ENCODE results near the gene RAB40B. TPM values are rescaled to one million over a fixed set of nuclear protein-coding genes. Genes with fewer than 3 reads are reported as not detected.

Gene RAB40B
- total and polyA plus RNA-seq, 2 of the 13 experiments (the other 11 are each of a cell fraction or from before 2014, with no cell fraction given), result 6.2 to 6.5 TPM

DNA sequence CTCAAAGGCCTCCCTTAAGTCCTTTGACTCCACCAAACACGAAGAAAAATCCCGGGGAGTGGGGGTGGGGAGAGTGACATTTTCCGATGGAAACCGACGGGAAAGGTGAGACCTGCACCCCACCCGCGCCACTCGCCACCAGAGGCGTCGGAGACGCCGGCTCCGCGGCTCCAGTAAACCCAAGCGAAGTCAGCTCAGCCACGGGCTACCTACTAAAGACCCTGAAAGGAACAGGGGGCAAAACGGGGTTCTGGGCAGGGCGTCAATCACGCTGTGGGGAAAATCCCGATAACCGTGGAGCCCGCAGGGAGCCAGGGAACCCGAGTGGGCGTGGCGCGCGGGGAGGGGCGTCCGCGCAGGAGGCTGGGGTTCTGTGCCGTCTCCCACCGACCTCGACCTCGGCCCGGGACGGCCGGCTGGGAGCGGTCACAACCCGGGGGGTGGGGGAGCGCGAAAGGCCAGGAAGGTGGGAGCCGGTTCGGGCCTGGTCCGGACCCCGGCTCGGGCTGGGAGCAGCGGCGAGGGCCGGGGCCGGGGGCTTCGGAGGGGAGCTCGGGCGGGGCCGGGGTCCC is 50.8 kb downstream of the RAB40B start (continued):
- TF ChIP-seq, protein P1, sequence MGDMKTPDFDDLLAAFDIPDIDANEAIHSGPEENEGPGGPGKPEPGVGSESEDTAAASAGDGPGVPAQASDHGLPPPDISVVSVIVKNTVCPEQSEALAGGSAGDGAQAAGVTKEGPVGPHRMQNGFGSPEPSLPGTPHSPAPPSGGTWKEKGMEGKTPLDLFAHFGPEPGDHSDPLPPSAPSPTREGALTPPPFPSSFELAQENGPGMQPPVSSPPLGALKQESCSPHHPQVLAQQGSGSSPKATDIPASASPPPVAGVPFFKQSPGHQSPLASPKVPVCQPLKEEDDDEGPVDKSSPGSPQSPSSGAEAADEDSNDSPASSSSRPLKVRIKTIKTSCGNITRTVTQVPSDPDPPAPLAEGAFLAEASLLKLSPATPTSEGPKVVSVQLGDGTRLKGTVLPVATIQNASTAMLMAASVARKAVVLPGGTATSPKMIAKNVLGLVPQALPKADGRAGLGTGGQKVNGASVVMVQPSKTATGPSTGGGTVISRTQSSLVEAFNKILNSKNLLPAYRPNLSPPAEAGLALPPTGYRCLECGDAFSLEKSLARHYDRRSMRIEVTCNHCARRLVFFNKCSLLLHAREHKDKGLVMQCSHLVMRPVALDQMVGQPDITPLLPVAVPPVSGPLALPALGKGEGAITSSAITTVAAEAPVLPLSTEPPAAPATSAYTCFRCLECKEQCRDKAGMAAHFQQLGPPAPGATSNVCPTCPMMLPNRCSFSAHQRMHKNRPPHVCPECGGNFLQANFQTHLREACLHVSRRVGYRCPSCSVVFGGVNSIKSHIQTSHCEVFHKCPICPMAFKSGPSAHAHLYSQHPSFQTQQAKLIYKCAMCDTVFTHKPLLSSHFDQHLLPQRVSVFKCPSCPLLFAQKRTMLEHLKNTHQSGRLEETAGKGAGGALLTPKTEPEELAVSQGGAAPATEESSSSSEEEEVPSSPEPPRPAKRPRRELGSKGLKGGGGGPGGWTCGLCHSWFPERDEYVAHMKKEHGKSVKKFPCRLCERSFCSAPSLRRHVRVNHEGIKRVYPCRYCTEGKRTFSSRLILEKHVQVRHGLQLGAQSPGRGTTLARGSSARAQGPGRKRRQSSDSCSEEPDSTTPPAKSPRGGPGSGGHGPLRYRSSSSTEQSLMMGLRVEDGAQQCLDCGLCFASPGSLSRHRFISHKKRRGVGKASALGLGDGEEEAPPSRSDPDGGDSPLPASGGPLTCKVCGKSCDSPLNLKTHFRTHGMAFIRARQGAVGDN (CRISPR knock-in tag; IDR thresholded peaks at IDR 0.05), result no peak
- TF ChIP-seq ZNF205 (CRISPR knock-in tag; IDR thresholded peaks at IDR 0.05) (no peak), ZSCAN21 (CRISPR knock-in tag; IDR thresholded peaks at IDR 0.05; ENCODE audit: borderline replicate concordance) (0 out of 2 replicates have a peak, but pooled peaks have one; percentile 62), ZNF605 (CRISPR knock-in tag; IDR thresholded peaks at IDR 0.05) (no peak), FOXA1 (IDR thresholded peaks at IDR 0.05) (no peak), FOXA1 (CRISPR knock-in tag; IDR thresholded peaks at IDR 0.05) (no peak), RBFOX2 (IDR thresholded peaks at IDR 0.05; ENCODE audit: low read depth, low read length) (peak; percentile 51; the same call in 1 of the 2 replicates), WIZ (CRISPR knock-in tag; IDR thresholded peaks at IDR 0.05) (no peak), ZNF24 (IDR thresholded peaks at IDR 0.05) (no peak), ZSCAN20 (CRISPR knock-in tag; IDR thresholded peaks at IDR 0.05; ENCODE audit: borderline replicate concordance) (peak; percentile 93; the same call in 1 of the 2 replicates), HMGA1 (CRISPR knock-in tag; conservative IDR thresholded peaks at IDR 0.05) (no peak)
- TF ChIP-seq, protein P2, sequence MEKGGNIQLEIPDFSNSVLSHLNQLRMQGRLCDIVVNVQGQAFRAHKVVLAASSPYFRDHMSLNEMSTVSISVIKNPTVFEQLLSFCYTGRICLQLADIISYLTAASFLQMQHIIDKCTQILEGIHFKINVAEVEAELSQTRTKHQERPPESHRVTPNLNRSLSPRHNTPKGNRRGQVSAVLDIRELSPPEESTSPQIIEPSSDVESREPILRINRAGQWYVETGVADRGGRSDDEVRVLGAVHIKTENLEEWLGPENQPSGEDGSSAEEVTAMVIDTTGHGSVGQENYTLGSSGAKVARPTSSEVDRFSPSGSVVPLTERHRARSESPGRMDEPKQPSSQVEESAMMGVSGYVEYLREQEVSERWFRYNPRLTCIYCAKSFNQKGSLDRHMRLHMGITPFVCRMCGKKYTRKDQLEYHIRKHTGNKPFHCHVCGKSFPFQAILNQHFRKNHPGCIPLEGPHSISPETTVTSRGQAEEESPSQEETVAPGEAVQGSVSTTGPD (CRISPR knock-in tag; IDR thresholded peaks at IDR 0.05), result no peak
- TF ChIP-seq, protein P3, sequence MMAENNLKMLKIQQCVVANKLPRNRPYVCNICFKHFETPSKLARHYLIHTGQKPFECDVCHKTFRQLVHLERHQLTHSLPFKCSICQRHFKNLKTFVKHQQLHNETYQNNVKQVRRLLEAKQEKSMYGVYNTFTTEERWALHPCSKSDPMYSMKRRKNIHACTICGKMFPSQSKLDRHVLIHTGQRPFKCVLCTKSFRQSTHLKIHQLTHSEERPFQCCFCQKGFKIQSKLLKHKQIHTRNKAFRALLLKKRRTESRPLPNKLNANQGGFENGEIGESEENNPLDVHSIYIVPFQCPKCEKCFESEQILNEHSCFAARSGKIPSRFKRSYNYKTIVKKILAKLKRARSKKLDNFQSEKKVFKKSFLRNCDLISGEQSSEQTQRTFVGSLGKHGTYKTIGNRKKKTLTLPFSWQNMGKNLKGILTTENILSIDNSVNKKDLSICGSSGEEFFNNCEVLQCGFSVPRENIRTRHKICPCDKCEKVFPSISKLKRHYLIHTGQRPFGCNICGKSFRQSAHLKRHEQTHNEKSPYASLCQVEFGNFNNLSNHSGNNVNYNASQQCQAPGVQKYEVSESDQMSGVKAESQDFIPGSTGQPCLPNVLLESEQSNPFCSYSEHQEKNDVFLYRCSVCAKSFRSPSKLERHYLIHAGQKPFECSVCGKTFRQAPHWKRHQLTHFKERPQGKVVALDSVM (CRISPR knock-in tag; IDR thresholded peaks at IDR 0.05), result no peak
- TF ChIP-seq, protein P4, sequence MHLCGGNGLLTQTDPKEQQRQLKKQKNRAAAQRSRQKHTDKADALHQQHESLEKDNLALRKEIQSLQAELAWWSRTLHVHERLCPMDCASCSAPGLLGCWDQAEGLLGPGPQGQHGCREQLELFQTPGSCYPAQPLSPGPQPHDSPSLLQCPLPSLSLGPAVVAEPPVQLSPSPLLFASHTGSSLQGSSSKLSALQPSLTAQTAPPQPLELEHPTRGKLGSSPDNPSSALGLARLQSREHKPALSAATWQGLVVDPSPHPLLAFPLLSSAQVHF (CRISPR knock-in tag; IDR thresholded peaks at IDR 0.05), result 0 out of 2 replicates have a peak, but pooled peaks have one; percentile 26
- TF ChIP-seq, protein P5, sequence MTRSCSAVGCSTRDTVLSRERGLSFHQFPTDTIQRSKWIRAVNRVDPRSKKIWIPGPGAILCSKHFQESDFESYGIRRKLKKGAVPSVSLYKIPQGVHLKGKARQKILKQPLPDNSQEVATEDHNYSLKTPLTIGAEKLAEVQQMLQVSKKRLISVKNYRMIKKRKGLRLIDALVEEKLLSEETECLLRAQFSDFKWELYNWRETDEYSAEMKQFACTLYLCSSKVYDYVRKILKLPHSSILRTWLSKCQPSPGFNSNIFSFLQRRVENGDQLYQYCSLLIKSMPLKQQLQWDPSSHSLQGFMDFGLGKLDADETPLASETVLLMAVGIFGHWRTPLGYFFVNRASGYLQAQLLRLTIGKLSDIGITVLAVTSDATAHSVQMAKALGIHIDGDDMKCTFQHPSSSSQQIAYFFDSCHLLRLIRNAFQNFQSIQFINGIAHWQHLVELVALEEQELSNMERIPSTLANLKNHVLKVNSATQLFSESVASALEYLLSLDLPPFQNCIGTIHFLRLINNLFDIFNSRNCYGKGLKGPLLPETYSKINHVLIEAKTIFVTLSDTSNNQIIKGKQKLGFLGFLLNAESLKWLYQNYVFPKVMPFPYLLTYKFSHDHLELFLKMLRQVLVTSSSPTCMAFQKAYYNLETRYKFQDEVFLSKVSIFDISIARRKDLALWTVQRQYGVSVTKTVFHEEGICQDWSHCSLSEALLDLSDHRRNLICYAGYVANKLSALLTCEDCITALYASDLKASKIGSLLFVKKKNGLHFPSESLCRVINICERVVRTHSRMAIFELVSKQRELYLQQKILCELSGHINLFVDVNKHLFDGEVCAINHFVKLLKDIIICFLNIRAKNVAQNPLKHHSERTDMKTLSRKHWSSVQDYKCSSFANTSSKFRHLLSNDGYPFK (CRISPR knock-in tag; IDR thresholded peaks at IDR 0.05; ENCODE audit: borderline replicate concordance), result no peak
- TF ChIP-seq, protein P6, sequence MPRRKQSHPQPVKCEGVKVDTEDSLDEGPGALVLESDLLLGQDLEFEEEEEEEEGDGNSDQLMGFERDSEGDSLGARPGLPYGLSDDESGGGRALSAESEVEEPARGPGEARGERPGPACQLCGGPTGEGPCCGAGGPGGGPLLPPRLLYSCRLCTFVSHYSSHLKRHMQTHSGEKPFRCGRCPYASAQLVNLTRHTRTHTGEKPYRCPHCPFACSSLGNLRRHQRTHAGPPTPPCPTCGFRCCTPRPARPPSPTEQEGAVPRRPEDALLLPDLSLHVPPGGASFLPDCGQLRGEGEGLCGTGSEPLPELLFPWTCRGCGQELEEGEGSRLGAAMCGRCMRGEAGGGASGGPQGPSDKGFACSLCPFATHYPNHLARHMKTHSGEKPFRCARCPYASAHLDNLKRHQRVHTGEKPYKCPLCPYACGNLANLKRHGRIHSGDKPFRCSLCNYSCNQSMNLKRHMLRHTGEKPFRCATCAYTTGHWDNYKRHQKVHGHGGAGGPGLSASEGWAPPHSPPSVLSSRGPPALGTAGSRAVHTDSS (CRISPR knock-in tag; conservative IDR thresholded peaks at IDR 0.05), result no peak
